Esophagus mucosa (tissue), 1 donor: ENCODE results near the gene TPRN. TPM values are rescaled to one million over a fixed set of nuclear protein-coding genes. Genes with fewer than 3 reads are reported as not detected.

Experiments
- total RNA-seq: library from RNA; stranded (reverse); gene quantifications from one replicate; pipeline ENCODE4 v1.2.4, GENCODE V29; 2023
- donor health status: DM: yes; HTN: yes; CAD: no.

TPRN gene
- total RNA-seq, 1 donor from 2014 or later, result 20.5 TPM

Other genes starting within 250 kb of the TPRN start
- 0.80 TPM for gene LCN12, start 248.5 kb downstream of the TPRN start, total RNA-seq
- gene PTGDS, start 223.2 kb downstream of the TPRN start, total RNA-seq, result 18.4 TPM
- gene LCNL1, start 217.7 kb downstream of the TPRN start, total RNA-seq, result 0.20 TPM
- gene PAXX, start 208.3 kb downstream of the TPRN start, total RNA-seq, result 33.1 TPM
- 154 TPM for gene CLIC3, start 204.2 kb downstream of the TPRN start, total RNA-seq
- 2.0 TPM for gene ABCA2, start 172.5 kb downstream of the TPRN start, total RNA-seq
- 0.12 TPM for gene FUT7, start 168.7 kb downstream of the TPRN start, total RNA-seq
- 26.6 TPM for gene NPDC1, start 154.6 kb downstream of the TPRN start, total RNA-seq
- gene ENTPD2, start 146.7 kb downstream of the TPRN start, total RNA-seq, result 2.9 TPM
- 13.8 TPM for gene SAPCD2, start 130.2 kb downstream of the TPRN start, total RNA-seq
- gene UAP1L1, start 123.2 kb downstream of the TPRN start, total RNA-seq, result 4.9 TPM
- 46.2 TPM for gene MAN1B1, start 113.8 kb downstream of the TPRN start, total RNA-seq
- 75.3 TPM for gene DPP7, start 86.0 kb downstream of the TPRN start, total RNA-seq
- 0.12 TPM for gene GRIN1, start 61.6 kb downstream of the TPRN start, total RNA-seq
- 1.6 TPM for gene LRRC26, start 30.7 kb downstream of the TPRN start, total RNA-seq
- not detected for gene TMEM210, start 28.7 kb downstream of the TPRN start, total RNA-seq
- gene ANAPC2, start 12.2 kb downstream of the TPRN start, total RNA-seq, result 25.0 TPM
- gene SSNA1, start 12.1 kb downstream of the TPRN start, total RNA-seq, result 86.8 TPM
- 24.8 TPM for gene TMEM203, start 4.9 kb upstream of the TPRN start, total RNA-seq
- 8.6 TPM for gene NDOR1, start 5.0 kb upstream of the TPRN start, total RNA-seq
- 11.2 TPM for gene RNF208, start 21.5 kb upstream of the TPRN start, total RNA-seq
- gene CYSRT1, start 24.4 kb upstream of the TPRN start, total RNA-seq, result 156 TPM
- 2.7 TPM for gene RNF224, start 26.8 kb upstream of the TPRN start, total RNA-seq
- 0.68 TPM for gene SLC34A3, start 30.2 kb upstream of the TPRN start, total RNA-seq
- gene TUBB4B, start 40.5 kb upstream of the TPRN start, total RNA-seq, result 321 TPM
- gene STPG3, start 50.5 kb upstream of the TPRN start, total RNA-seq, result not detected
- gene NELFB, start 54.6 kb upstream of the TPRN start, total RNA-seq, result 36.7 TPM
- 15.4 TPM for gene TOR4A, start 77.0 kb upstream of the TPRN start, total RNA-seq
- 20.4 TPM for gene NRARP, start 101.5 kb upstream of the TPRN start, total RNA-seq
- 8.1 TPM for gene EXD3, start 222.4 kb upstream of the TPRN start, total RNA-seq
- 5.5 TPM for gene NOXA1, start 222.7 kb upstream of the TPRN start, total RNA-seq
- not detected for gene ENTPD8, start 240.6 kb upstream of the TPRN start, total RNA-seq